DND-41 (cell line): ENCODE results near the gene ARL13A.

Experiments used
- EZH2 ChIP-seq: IDR thresholded peaks from 3 replicates; pipeline ENCODE4 v1.6.1; 2012; ENCODE audit warnings: borderline replicate concordance, low read depth, mild to moderate bottlenecking, moderate library complexity, low read length, inconsistent platforms; ENCODE audit not compliant: severe bottlenecking
- TF ChIP-seq, protein P1 (sequence below): IDR thresholded peaks from 2 replicates; pipeline ENCODE4 v1.5.1; 2012; ENCODE audit warnings: borderline replicate concordance, low read length, moderate library complexity, mild to moderate bottlenecking; ENCODE audit not compliant: poor library complexity, severe bottlenecking; ENCODE audit errors: extremely low read depth

DNA sequence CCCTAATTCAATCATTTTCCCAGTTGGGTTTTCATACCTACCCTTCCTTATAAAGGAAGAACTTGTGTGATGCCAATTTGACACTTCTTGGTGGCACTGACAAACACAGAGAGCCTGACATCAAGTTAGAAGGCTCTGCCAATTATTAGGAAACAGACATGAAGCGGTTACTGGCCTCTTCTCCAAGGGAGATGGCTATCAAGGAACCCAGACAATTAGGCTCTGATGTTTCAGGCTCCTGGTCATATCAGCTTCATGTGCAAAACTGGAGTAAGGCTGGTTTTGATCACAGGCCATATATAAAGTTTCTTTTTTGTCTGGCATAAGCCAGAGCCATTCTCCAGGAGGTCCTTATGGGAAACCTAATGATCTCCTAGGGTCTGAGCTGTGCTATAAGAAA, 428 bp downstream of the ARL13A start:
- TF ChIP-seq, protein P1, sequence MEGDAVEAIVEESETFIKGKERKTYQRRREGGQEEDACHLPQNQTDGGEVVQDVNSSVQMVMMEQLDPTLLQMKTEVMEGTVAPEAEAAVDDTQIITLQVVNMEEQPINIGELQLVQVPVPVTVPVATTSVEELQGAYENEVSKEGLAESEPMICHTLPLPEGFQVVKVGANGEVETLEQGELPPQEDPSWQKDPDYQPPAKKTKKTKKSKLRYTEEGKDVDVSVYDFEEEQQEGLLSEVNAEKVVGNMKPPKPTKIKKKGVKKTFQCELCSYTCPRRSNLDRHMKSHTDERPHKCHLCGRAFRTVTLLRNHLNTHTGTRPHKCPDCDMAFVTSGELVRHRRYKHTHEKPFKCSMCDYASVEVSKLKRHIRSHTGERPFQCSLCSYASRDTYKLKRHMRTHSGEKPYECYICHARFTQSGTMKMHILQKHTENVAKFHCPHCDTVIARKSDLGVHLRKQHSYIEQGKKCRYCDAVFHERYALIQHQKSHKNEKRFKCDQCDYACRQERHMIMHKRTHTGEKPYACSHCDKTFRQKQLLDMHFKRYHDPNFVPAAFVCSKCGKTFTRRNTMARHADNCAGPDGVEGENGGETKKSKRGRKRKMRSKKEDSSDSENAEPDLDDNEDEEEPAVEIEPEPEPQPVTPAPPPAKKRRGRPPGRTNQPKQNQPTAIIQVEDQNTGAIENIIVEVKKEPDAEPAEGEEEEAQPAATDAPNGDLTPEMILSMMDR: no peak
- TF ChIP-seq EZH2: no peak
